ENCODE measurements around the gene IRF5. TPM values are rescaled to one million over a fixed set of nuclear protein-coding genes. Genes with fewer than 3 reads are reported as not detected.

The IRF5 gene
- total RNA-seq, 1 experiment from 2014 or later: 13.4 TPM

GRCh38 chr7:128948312-128948973 lies 10.7 kb downstream of the IRF5 start:
- CTCF ChIA-PET: no interaction called here
- Mint-ChIP-seq H3K27me3 (ENCODE audit: unreplicated experiment) (no peaks in the 10 kb centered on the region), H3K27ac (ENCODE audit: unreplicated experiment) (no peak overlapping the region)

GRCh38 chr7:128948976-128949760 lies 11.4 kb downstream of the IRF5 start:
- no peak overlapping the region for H3K27ac Mint-ChIP-seq (ENCODE audit: unreplicated experiment)
- H3K4me3 Mint-ChIP-seq (ENCODE audit: low read depth, unreplicated experiment): no peak overlapping the region
- CTCF ChIA-PET: no interaction called here
- BruUV-seq (replicated peaks): no TSS peak
- no peak for DNase-seq
- intact Hi-C loops (cut with micrococcal nuclease; ENCODE audit: unreplicated experiment): no loop called here
- H3K27me3 Mint-ChIP-seq (ENCODE audit: unreplicated experiment): no peaks in the 10 kb centered on the region
- peaks cover 27% of the 10 kb centered on the region for H3K36me3 Mint-ChIP-seq (ENCODE audit: insufficient read depth, unreplicated experiment)
- no peaks in the 10 kb centered on the region for H3K4me1 Mint-ChIP-seq (ENCODE audit: low read depth, unreplicated experiment)
- no peak for TF ChIP-seq CTCF (IDR thresholded peaks at IDR 0.05; ENCODE audit: unreplicated experiment)
- H3K9me3 Mint-ChIP-seq (ENCODE audit: low read depth, unreplicated experiment): no peaks in the 10 kb centered on the region

More at GRCh38 chr7:128948312-128948973, 10.7 kb downstream of the IRF5 start:
- Mint-ChIP-seq H3K4me1 (ENCODE audit: low read depth, unreplicated experiment) (no peaks in the 10 kb centered on the region), H3K9me3 (ENCODE audit: low read depth, unreplicated experiment) (no peaks in the 10 kb centered on the region), H3K4me3 (ENCODE audit: low read depth, unreplicated experiment) (no peak overlapping the region), H3K36me3 (ENCODE audit: insufficient read depth, unreplicated experiment) (peaks cover 24% of the 10 kb centered on the region)
- DNase-seq: no peak
- intact Hi-C loops (cut with micrococcal nuclease; ENCODE audit: unreplicated experiment): no loop called here
- TF ChIP-seq CTCF (IDR thresholded peaks at IDR 0.05; ENCODE audit: unreplicated experiment): no peak
- BruUV-seq (replicated peaks): no TSS peak

GRCh38 chr7:128951296-128951695 lies 13.6 kb downstream of the IRF5 start:
- H3K4me3 Mint-ChIP-seq (ENCODE audit: low read depth, unreplicated experiment): no peak overlapping the region
- no peak for DNase-seq
- H3K9me3 Mint-ChIP-seq (ENCODE audit: low read depth, unreplicated experiment): no peaks in the 10 kb centered on the region
- TF ChIP-seq CTCF (IDR thresholded peaks at IDR 0.05; ENCODE audit: unreplicated experiment): no peak
- no TSS peak for BruUV-seq (replicated peaks)
- no peaks in the 10 kb centered on the region for H3K27me3 Mint-ChIP-seq (ENCODE audit: unreplicated experiment)
- no peak overlapping the region for H3K27ac Mint-ChIP-seq (ENCODE audit: unreplicated experiment)
- no peaks in the 10 kb centered on the region for H3K4me1 Mint-ChIP-seq (ENCODE audit: low read depth, unreplicated experiment)
- CTCF ChIA-PET: interaction anchor here (0.9 kb wide), 1 partner anchor 30 kb away, joined by 3 read pairs; no protein-coding TSS in a partner anchor
- intact Hi-C loops (cut with micrococcal nuclease; ENCODE audit: unreplicated experiment): no loop called here
- H3K36me3 Mint-ChIP-seq (ENCODE audit: insufficient read depth, unreplicated experiment): peaks cover 35% of the 10 kb centered on the region

- BruUV-seq (replicated peaks): no TSS peak
- TF ChIP-seq CTCF (IDR thresholded peaks at IDR 0.05; ENCODE audit: unreplicated experiment): no peak
- no peak for DNase-seq
- Mint-ChIP-seq H3K4me3 (ENCODE audit: low read depth, unreplicated experiment) (no peak overlapping the region), H3K27me3 (ENCODE audit: unreplicated experiment) (no peaks in the 10 kb centered on the region), H3K36me3 (ENCODE audit: insufficient read depth, unreplicated experiment) (peaks cover 52% of the 10 kb centered on the region), H3K27ac (ENCODE audit: unreplicated experiment) (no peak overlapping the region), H3K9me3 (ENCODE audit: low read depth, unreplicated experiment) (no peaks in the 10 kb centered on the region), H3K4me1 (ENCODE audit: low read depth, unreplicated experiment) (peaks cover 11% of the 10 kb centered on the region)
- CTCF ChIA-PET: no interaction called here
- intact Hi-C loops (cut with micrococcal nuclease; ENCODE audit: unreplicated experiment): no loop called here
These were observed 16.4 kb downstream of the IRF5 start for GRCh38 chr7:128954150-128954549.

Data from Calu3 (cell line).